ENCODE results near the gene TMEM254.
A peak's percentile ranks its signal among the peaks of the same experiment; 100 is the strongest.
"Not testable (repeated sequence)": the region's sequence is repeated elsewhere in the genome, so short reads cannot be mapped to it uniquely, and the experiment has no call there.

The TMEM254 gene

GRCh38 chr10:80078448-80079311 lies at the start of gene TMEM254:
TSS of gene TMEM254 (plus strand) at chr10:80078665. CDS start at chr10:80078700, 35 bp downstream.
- no peak for TF ChIP-seq CTCF (IDR thresholded peaks at IDR 0.05; ENCODE audit: control insufficient read depth, insufficient read depth, low read depth, low read length, missing control alignments)
- H3K4me3 ChIP-seq (ENCODE audit: control insufficient read depth, low read depth, low read length): peak within 1 kb of the TSS; percentile 79
- DNase-seq (ENCODE audit: low read depth): peak; percentile 39

GRCh38 chr10:80029205-80029604 lies 49.3 kb upstream of the TMEM254 start:
- DNase-seq (ENCODE audit: low read depth); H3K4me3 ChIP-seq (ENCODE audit: control insufficient read depth, low read depth, low read length): not testable (repeated sequence)

GRCh38 chr10:80029865-80030264 lies 48.6 kb upstream of the TMEM254 start:
- not testable (repeated sequence) for H3K4me3 ChIP-seq (ENCODE audit: control insufficient read depth, low read depth, low read length); DNase-seq (ENCODE audit: low read depth)

- DNase-seq (ENCODE audit: low read depth): no peak
- no peak overlapping the region for H3K4me3 ChIP-seq (ENCODE audit: control insufficient read depth, low read depth, low read length)
- TF ChIP-seq CTCF (IDR thresholded peaks at IDR 0.05; ENCODE audit: control insufficient read depth, insufficient read depth, low read depth, low read length, missing control alignments): no peak
These were observed 46.0 kb upstream of the TMEM254 start for GRCh38 chr10:80032503-80032902.

GRCh38 chr10:80034766-80035165 lies 43.7 kb upstream of the TMEM254 start:
- not testable (repeated sequence) for H3K4me3 ChIP-seq (ENCODE audit: control insufficient read depth, low read depth, low read length)

GRCh38 chr10:80035430-80035829 lies 43.0 kb upstream of the TMEM254 start:
- not testable (repeated sequence) for H3K4me3 ChIP-seq (ENCODE audit: control insufficient read depth, low read depth, low read length); DNase-seq (ENCODE audit: low read depth)

More at GRCh38 chr10:80034766-80035165, 43.7 kb upstream of the TMEM254 start:
- DNase-seq (ENCODE audit: low read depth): not testable (repeated sequence)

GRCh38 chr10:80036921-80037500 lies 41.5 kb upstream of the TMEM254 start:
- H3K4me3 ChIP-seq (ENCODE audit: control insufficient read depth, low read depth, low read length); DNase-seq (ENCODE audit: low read depth): not testable (repeated sequence)

- not testable (repeated sequence) for H3K4me3 ChIP-seq (ENCODE audit: control insufficient read depth, low read depth, low read length); DNase-seq (ENCODE audit: low read depth)
These were observed 40.2 kb upstream of the TMEM254 start for GRCh38 chr10:80038226-80038625.

- DNase-seq (ENCODE audit: low read depth): no peak
- TF ChIP-seq CTCF (IDR thresholded peaks at IDR 0.05; ENCODE audit: control insufficient read depth, insufficient read depth, low read depth, low read length, missing control alignments): no peak
- H3K4me3 ChIP-seq (ENCODE audit: control insufficient read depth, low read depth, low read length): no peak overlapping the region
These were observed 37.3 kb upstream of the TMEM254 start for GRCh38 chr10:80041162-80041561.

- H3K4me3 ChIP-seq (ENCODE audit: control insufficient read depth, low read depth, low read length); DNase-seq (ENCODE audit: low read depth): not testable (repeated sequence)
These were observed 33.5 kb upstream of the TMEM254 start for GRCh38 chr10:80044935-80045334.

All from AG09309 (cell line).